ENCODE measurements around the gene ABHD1.
"Not testable (repeated sequence)": the region's sequence is repeated elsewhere in the genome, so short reads cannot be mapped to it uniquely, and the experiment has no call there.

Gene ABHD1

GRCh38 chr2:27123302-27124150 is at the start of gene ABHD1:
ABHD1 (plus strand) TSS chr2:27123815; CDS start chr2:27123949, 134 bp downstream.
- no peaks in the 10 kb centered on the region for H3K9me3 Mint-ChIP-seq
- H3K36me3 Mint-ChIP-seq (ENCODE audit: low read depth), result peaks cover 2% of the 10 kb centered on the region
- peak within 1 kb of the TSS; percentile 80 for H3K27ac Mint-ChIP-seq

GRCh38 chr2:27074738-27075565 is 48.7 kb upstream of the ABHD1 start:
- Mint-ChIP-seq H3K4me3 (peak overlapping the region; percentile 51), H3K27ac (peak overlapping the region; percentile 82), H3K4me1 (ENCODE audit: low read depth) (peaks cover 52% of the 10 kb centered on the region), H3K36me3 (ENCODE audit: low read depth) (peaks cover 11% of the 10 kb centered on the region), H3K27me3 (ENCODE audit: low read depth) (peaks cover 2% of the 10 kb centered on the region), H3K9me3 (no peaks in the 10 kb centered on the region)
- no peak for DNase-seq (ENCODE audit: low spot score)

More at GRCh38 chr2:27123302-27124150, at the start of gene ABHD1:
- Mint-ChIP-seq H3K4me1 (ENCODE audit: low read depth) (peaks cover 13% of the 10 kb centered on the region), H3K4me3 (peak within 1 kb of the TSS; percentile 88), H3K27me3 (ENCODE audit: low read depth) (peaks cover 30% of the 10 kb centered on the region)
- peak; percentile 71 for DNase-seq (ENCODE audit: low spot score)

DNA sequence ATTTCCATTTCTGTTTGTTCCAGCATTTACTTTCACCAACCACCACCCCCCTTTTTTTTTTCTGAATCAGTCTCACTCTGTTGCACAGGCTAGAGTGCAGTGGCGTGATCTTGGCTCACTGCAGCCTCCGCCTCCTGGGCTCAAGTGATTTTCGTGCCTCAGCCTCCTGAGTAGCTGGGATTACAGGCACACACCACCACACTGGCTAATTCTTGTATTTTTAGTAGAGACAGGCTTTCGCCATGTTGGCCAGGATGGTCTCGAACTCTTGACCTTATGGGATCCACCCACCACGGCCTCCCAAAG is 48.1 kb upstream of the ABHD1 start:
- DNase-seq (ENCODE audit: low spot score); H3K9me3 Mint-ChIP-seq; H3K27me3 Mint-ChIP-seq (ENCODE audit: low read depth); H3K36me3 Mint-ChIP-seq (ENCODE audit: low read depth): not testable (repeated sequence)
- peak overlapping the region; percentile 82 for H3K27ac Mint-ChIP-seq
- peaks cover 52% of the 10 kb centered on the region for H3K4me1 Mint-ChIP-seq (ENCODE audit: low read depth)
- H3K4me3 Mint-ChIP-seq, result peak overlapping the region; percentile 51

DNA sequence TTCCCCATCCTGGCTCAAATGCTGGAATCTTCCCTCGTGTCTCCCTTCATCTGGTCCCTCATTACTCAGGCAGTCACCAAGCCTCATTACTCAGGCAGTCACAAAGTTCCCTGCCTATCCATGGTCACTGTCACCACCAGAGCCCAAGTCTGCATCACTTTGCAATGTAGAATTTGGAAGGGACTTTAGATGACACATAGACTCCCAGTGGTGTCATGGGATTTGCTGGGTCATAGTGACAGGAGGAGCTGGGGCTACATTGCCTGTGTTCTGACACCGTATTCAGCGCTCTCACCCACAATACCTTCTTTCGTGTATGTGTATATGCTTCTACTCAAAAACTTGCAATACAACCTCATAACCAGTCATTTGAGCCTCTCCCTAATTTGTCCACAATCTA is 47.3 kb upstream of the ABHD1 start:
- Mint-ChIP-seq H3K4me1 (ENCODE audit: low read depth) (peaks cover 54% of the 10 kb centered on the region), H3K4me3 (peak overlapping the region; percentile 22), H3K27ac (peak overlapping the region; percentile 73)

DNA sequence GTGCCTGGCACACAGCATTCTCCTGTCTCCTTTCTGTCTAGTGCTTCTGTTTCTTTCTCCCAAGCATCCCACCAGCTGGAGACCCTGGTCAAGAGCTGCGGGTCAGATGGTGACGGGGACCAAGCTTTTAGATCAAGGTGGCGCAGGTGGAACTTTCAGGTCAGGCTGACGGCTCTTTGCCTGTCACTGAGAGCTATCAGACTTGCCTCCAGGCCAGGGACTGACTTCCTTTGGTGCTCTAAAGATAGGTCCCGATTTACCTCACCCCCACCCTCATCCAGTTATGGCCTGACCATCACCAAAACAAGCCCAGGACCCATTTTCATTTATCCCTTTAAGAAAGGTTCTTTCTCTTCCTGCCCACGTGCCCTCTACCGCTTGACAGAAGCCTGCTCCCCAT is 46.4 kb upstream of the ABHD1 start:
- no peak for DNase-seq (ENCODE audit: low spot score)
- Mint-ChIP-seq H3K27me3 (ENCODE audit: low read depth) (peaks cover 2% of the 10 kb centered on the region), H3K27ac (peak overlapping the region; percentile 28), H3K36me3 (ENCODE audit: low read depth) (peaks cover 2% of the 10 kb centered on the region), H3K9me3 (no peaks in the 10 kb centered on the region), H3K4me3 (no peak overlapping the region), H3K4me1 (ENCODE audit: low read depth) (peaks cover 56% of the 10 kb centered on the region)

More for the DNA sequence above, 47.3 kb upstream of the ABHD1 start:
- Mint-ChIP-seq H3K27me3 (ENCODE audit: low read depth) (peaks cover 2% of the 10 kb centered on the region), H3K9me3 (no peaks in the 10 kb centered on the region), H3K36me3 (ENCODE audit: low read depth) (peaks cover under 1% of the 10 kb centered on the region)
- DNase-seq (ENCODE audit: low spot score), result no peak

DNA sequence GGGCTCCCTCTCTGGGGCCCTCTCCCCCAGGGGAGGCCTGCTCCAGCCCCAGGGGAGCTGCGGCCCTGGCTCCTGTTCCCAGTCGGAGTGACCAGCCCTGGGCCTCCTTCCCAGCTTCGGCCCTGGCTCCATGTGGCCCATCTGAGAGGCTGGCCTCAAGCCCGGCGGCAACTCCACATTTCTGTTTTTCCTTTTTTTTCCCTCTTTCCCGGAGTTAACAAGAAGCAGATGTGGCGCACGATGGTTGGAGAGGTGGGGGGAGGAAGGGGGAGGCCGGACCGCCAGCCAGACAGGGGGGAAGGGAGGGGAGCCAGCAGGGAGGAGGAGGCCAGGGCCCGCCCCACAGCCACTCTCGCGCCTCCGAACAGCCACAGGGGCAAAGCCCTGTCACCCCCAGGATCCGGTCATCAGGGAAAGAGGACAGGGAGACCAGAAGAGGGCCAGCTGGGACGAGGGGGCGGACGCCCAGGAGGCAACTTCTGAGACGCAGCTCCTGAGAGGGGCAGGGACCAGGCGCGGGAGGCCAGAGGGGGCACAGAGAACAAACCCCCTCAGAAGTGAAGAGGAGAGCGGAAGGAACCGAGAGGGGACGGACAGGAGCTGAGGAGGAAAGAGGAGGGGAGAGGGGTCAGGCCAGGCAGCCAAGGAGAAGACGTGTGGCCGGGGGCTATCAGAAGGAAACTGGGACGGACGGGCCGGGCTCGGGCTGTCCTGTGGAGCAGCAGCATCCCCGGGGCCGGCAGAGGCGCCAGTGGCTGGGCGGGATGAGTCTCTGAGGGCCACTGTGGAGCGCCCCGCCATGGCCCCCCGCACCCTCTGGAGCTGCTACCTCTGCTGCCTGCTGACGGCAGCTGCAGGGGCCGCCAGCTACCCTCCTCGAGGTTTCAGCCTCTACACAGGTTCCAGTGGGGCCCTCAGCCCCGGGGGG is 45.1 kb upstream of the ABHD1 start, which contains the start of gene EMILIN1:
TSS of gene EMILIN1 (plus strand) at position 349 of the 928 bp plus-strand sequence. CDS start at position 800, 451 bp downstream.
- no peaks in the 10 kb centered on the region for H3K9me3 Mint-ChIP-seq
- no peak for DNase-seq (ENCODE audit: low spot score)

GRCh38 chr2:27079233-27080139 is 44.1 kb upstream of the ABHD1 start:
- peaks cover 47% of the 10 kb centered on the region for H3K4me1 Mint-ChIP-seq (ENCODE audit: low read depth)
- peak overlapping the region; percentile 29 for H3K27ac Mint-ChIP-seq
- peaks cover 2% of the 10 kb centered on the region for H3K27me3 Mint-ChIP-seq (ENCODE audit: low read depth)
- no peak overlapping the region for H3K4me3 Mint-ChIP-seq
- no peaks in the 10 kb centered on the region for H3K9me3 Mint-ChIP-seq
- DNase-seq (ENCODE audit: low spot score), result no peak
- H3K36me3 Mint-ChIP-seq (ENCODE audit: low read depth), result peaks cover 2% of the 10 kb centered on the region

More for the DNA sequence above, 45.1 kb upstream of the ABHD1 start, which contains the start of gene EMILIN1:
- Mint-ChIP-seq H3K4me3 (no peak within 1 kb of the TSS), H3K27ac (peak within 1 kb of the TSS; percentile 28), H3K36me3 (ENCODE audit: low read depth) (peaks cover 2% of the 10 kb centered on the region), H3K4me1 (ENCODE audit: low read depth) (peaks cover 47% of the 10 kb centered on the region), H3K27me3 (ENCODE audit: low read depth) (peaks cover 2% of the 10 kb centered on the region)

- Mint-ChIP-seq H3K4me1 (ENCODE audit: low read depth) (peaks cover 45% of the 10 kb centered on the region), H3K9me3 (no peaks in the 10 kb centered on the region), H3K27me3 (ENCODE audit: low read depth) (peaks cover 2% of the 10 kb centered on the region), H3K36me3 (ENCODE audit: low read depth) (peaks cover 2% of the 10 kb centered on the region), H3K4me3 (no peak overlapping the region), H3K27ac (peak overlapping the region; percentile 29)
- DNase-seq (ENCODE audit: low spot score), result no peak
These were observed 43.5 kb upstream of the ABHD1 start for GRCh38 chr2:27080140-27080469.

DNA sequence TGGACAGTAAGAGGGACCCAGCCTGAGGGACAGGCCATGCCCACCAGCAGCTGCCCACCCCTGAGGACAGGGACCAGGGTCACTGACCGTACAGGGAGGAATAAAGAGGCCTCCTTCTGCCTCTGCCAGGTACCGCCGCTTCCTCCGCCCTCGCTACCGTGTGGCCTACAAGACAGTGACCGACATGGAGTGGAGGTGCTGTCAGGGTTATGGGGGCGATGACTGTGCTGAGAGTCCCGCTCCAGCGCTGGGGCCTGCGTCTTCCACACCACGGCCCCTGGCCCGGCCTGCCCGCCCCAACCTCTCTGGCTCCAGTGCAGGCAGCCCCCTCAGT is 43.0 kb upstream of the ABHD1 start:
- Mint-ChIP-seq H3K36me3 (ENCODE audit: low read depth) (peaks cover 2% of the 10 kb centered on the region), H3K4me3 (peak overlapping the region; percentile 86), H3K27me3 (ENCODE audit: low read depth) (peaks cover 2% of the 10 kb centered on the region), H3K4me1 (ENCODE audit: low read depth) (peaks cover 45% of the 10 kb centered on the region), H3K9me3 (no peaks in the 10 kb centered on the region), H3K27ac (peak overlapping the region; percentile 98)
- no peak for DNase-seq (ENCODE audit: low spot score)

- no peaks in the 10 kb centered on the region for H3K27me3 Mint-ChIP-seq (ENCODE audit: low read depth)
- no peak for DNase-seq (ENCODE audit: low spot score)
- peaks cover 36% of the 10 kb centered on the region for H3K4me1 Mint-ChIP-seq (ENCODE audit: low read depth)
- H3K36me3 Mint-ChIP-seq (ENCODE audit: low read depth), result peaks cover 2% of the 10 kb centered on the region
- H3K9me3 Mint-ChIP-seq, result no peaks in the 10 kb centered on the region
- peak overlapping the region; percentile 98 for H3K27ac Mint-ChIP-seq
- H3K4me3 Mint-ChIP-seq, result peak overlapping the region; percentile 86
These were observed 41.4 kb upstream of the ABHD1 start for GRCh38 chr2:27081984-27082772.

- Mint-ChIP-seq H3K36me3 (ENCODE audit: low read depth) (peaks cover 2% of the 10 kb centered on the region), H3K4me3 (no peak overlapping the region), H3K4me1 (ENCODE audit: low read depth) (peaks cover 38% of the 10 kb centered on the region), H3K27ac (no peak overlapping the region), H3K9me3 (no peaks in the 10 kb centered on the region), H3K27me3 (ENCODE audit: low read depth) (no peaks in the 10 kb centered on the region)
- no peak for DNase-seq (ENCODE audit: low spot score)
These were observed 40.7 kb upstream of the ABHD1 start for GRCh38 chr2:27082773-27083409.
